Mesothelial cell of epicardium (in vitro differentiated cells): ENCODE measurements around the gene FSCN2. TPM values are rescaled to one million over a fixed set of nuclear protein-coding genes. Genes with fewer than 3 reads are reported as not detected.
"Not testable (repeated sequence)": the region's sequence is repeated elsewhere in the genome, so short reads cannot be mapped to it uniquely, and the experiment has no call there.

Experiments used
- DNase-seq, 2 experiments: peaks; one replicate each; pipeline ENCODE4 v3.0.0; 2021; ENCODE audit warnings: low spot score in 2 of 2; ENCODE audit not compliant: unreplicated experiment in 2 of 2
- H3K27ac Mint-ChIP-seq: 2 replicates; pipeline ENCODE4 v1.8.0; 2021; ENCODE audit warnings: mixed read lengths
- H3K27me3 Mint-ChIP-seq: 2 replicates; pipeline ENCODE4 v1.8.0; 2021; ENCODE audit warnings: low read depth, mixed read lengths
- H3K36me3 Mint-ChIP-seq: 2 replicates; pipeline ENCODE4 v1.8.0; 2021; ENCODE audit warnings: mixed read lengths
- H3K4me1 Mint-ChIP-seq: 2 replicates; pipeline ENCODE4 v1.8.0; 2021; ENCODE audit warnings: mixed read lengths
- H3K4me3 Mint-ChIP-seq: 2 replicates; pipeline ENCODE4 v1.8.0; 2021; ENCODE audit warnings: mild to moderate bottlenecking, moderate library complexity, mixed read lengths
- H3K9me3 Mint-ChIP-seq: 2 replicates; pipeline ENCODE4 v1.8.0; 2021; ENCODE audit warnings: mixed read lengths
- total RNA-seq: library from RNA; stranded (reverse); gene quantifications from 3 replicates; pipeline ENCODE4 v1.2.1, GENCODE V29; 2021
- TF ChIP-seq, protein P1 (sequence below): fragments of 200-600 bp; sonication (generic); IDR thresholded peaks from one replicate; pipeline ENCODE4 v1.5.0; 2021; ENCODE audit warnings: antibody characterized with exemption; ENCODE audit not compliant: unreplicated experiment

Gene FSCN2
- total RNA-seq, 1 donor from 2014 or later, result 17.3 TPM

DNA sequence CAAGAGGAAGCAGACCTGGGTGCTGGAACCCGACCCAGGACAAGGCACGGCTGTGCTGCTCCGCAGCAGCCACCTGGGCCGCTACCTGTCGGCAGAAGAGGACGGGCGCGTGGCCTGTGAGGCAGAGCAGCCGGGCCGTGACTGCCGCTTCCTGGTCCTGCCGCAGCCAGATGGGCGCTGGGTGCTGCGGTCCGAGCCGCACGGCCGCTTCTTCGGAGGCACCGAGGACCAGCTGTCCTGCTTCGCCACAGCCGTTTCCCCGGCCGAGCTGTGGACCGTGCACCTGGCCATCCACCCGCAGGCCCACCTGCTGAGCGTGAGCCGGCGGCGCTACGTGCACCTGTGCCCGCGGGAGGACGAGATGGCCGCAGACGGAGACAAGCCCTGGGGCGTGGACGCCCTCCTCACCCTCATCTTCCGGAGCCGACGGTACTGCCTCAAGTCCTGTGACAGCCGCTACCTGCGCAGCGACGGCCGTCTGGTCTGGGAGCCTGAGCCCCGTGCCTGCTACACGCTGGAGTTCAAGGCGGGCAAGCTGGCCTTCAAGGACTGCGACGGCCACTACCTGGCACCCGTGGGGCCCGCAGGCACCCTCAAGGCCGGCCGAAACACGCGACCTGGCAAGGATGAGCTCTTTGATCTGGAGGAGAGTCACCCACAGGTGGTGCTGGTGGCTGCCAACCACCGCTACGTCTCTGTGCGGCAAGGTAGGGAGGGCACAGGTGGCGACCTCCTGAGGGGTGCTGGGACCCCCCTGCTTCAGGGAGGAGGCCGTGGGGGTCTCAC is 667 bp downstream of the FSCN2 start:
- H3K36me3 Mint-ChIP-seq, result no peaks in the 10 kb centered on the region

DNA sequence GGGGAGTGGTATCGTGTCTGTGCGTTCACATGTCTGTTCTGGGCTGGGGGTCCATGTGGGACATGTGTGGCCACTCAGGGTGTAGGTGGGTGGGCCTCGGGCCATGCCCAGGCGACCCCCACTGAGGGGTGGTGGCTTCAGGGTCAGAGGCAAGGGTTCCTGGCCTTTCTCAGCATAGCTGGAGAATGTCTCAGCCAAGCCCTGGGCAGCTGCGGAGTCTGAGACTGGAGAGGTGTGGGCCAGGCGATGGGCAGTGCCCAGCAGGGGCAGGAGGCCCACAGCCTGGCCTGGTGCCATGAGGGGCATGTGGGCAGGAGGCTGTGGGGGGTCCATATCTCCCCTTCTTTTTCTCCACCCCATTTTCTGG is 1.2 kb downstream of the FSCN2 start:
- Mint-ChIP-seq H3K4me1 (no peaks in the 10 kb centered on the region), H3K27me3 (peaks cover 8% of the 10 kb centered on the region), H3K9me3 (no peaks in the 10 kb centered on the region), H3K36me3 (no peaks in the 10 kb centered on the region), H3K4me3 (no peak overlapping the region), H3K27ac (no peak overlapping the region)
- TF ChIP-seq, protein P1, sequence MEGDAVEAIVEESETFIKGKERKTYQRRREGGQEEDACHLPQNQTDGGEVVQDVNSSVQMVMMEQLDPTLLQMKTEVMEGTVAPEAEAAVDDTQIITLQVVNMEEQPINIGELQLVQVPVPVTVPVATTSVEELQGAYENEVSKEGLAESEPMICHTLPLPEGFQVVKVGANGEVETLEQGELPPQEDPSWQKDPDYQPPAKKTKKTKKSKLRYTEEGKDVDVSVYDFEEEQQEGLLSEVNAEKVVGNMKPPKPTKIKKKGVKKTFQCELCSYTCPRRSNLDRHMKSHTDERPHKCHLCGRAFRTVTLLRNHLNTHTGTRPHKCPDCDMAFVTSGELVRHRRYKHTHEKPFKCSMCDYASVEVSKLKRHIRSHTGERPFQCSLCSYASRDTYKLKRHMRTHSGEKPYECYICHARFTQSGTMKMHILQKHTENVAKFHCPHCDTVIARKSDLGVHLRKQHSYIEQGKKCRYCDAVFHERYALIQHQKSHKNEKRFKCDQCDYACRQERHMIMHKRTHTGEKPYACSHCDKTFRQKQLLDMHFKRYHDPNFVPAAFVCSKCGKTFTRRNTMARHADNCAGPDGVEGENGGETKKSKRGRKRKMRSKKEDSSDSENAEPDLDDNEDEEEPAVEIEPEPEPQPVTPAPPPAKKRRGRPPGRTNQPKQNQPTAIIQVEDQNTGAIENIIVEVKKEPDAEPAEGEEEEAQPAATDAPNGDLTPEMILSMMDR, result no peak
- no peak for DNase-seq

More for the DNA sequence above, 667 bp downstream of the FSCN2 start:
- peaks cover 5% of the 10 kb centered on the region for H3K27me3 Mint-ChIP-seq
- DNase-seq, result no peak
- H3K9me3 Mint-ChIP-seq, result no peaks in the 10 kb centered on the region
- no peaks in the 10 kb centered on the region for H3K4me1 Mint-ChIP-seq
- TF ChIP-seq, protein P1, result no peak
- no peak overlapping the region for H3K4me3 Mint-ChIP-seq
- H3K27ac Mint-ChIP-seq, result no peak overlapping the region

DNA sequence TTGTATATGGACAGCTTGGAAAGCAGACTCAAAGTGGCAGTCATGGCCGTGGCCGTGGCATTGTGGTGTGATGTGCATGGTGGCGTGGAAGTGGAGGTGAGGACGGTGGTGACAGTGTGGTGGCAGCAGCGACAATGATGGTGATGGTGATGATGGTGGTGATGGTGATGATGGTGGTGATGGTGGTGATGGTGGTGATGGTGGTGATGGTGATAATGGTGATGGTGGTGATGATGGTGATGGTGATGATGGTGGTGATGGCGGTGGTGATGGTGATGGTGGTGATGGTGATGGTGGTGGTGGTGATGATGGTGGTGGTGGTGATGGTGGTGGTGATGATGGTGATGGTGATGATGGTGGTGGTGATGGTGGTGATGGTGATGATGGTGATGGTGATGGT is 2.8 kb downstream of the FSCN2 start:
- not testable (repeated sequence) for H3K36me3 Mint-ChIP-seq

DNA sequence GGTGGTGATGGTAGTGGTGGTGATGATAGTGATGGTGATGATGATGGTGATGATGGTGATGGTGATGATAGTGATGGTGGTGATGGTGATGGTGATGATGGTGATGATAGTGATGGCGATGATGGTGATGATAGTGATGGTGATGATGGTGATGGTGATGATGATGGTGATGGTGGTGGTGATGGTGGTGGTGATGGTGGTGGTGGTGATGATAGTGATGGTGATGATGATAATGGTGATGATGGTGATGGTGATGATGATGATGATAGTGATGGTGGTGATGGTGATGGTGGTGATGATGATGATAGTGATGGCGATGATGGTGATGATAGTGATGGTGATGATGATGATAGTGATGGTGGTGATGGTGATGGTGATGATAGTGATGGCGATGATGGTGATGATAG is 3.8 kb downstream of the FSCN2 start:
- H3K4me3 Mint-ChIP-seq, result not testable (repeated sequence)

More for the DNA sequence above, 2.8 kb downstream of the FSCN2 start:
- H3K27me3 Mint-ChIP-seq, result peaks cover 13% of the 10 kb centered on the region
- not testable (repeated sequence) for H3K9me3 Mint-ChIP-seq, DNase-seq, H3K4me1 Mint-ChIP-seq, H3K27ac Mint-ChIP-seq, H3K4me3 Mint-ChIP-seq

DNA sequence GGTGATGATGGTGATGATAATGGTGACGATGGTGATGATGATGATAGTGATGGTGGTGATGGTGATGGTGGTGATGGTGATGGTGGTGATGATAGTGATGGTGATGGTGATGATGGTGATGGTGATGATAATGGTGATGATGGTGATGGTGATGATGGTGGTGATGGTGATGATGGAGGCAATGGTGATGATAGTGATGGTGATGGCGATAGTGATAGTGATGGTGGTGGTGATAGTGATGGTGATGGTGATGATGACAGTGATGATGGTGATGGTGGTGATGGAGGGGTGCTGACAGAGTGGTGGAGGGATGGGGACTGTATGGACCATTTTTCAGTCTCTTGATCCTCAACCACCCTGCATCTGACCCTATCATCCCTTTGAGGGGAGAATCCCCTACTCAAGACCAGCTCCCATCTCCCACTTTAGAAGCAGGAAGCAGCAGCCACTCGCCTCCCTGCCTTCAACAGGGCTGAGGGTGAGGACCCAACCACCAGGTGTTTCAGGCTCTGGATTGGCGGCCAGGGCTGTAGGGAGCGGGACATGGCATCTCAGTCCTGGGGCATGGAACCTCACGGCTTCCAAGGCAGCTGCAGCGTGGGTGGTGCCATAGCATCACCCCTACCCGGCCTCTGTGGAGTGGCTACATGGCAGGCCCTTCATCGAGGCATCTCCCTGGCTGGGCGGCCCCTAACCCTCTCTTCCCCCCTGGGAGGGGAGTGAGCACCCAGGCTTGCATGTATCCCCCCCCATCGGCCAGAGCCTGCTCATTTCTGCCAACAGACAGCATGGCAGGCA is 4.5 kb downstream of the FSCN2 start:
- H3K4me3 Mint-ChIP-seq, result no peak overlapping the region
- DNase-seq, result no peak
- peaks cover 25% of the 10 kb centered on the region for H3K27me3 Mint-ChIP-seq
- no peak overlapping the region for H3K27ac Mint-ChIP-seq
- H3K4me1 Mint-ChIP-seq, result no peaks in the 10 kb centered on the region
- H3K36me3 Mint-ChIP-seq, result no peaks in the 10 kb centered on the region
- no peaks in the 10 kb centered on the region for H3K9me3 Mint-ChIP-seq
- TF ChIP-seq, protein P1, result no peak

More for the DNA sequence above, 3.8 kb downstream of the FSCN2 start:
- H3K4me1 Mint-ChIP-seq, H3K27ac Mint-ChIP-seq, H3K9me3 Mint-ChIP-seq, H3K36me3 Mint-ChIP-seq, DNase-seq: not testable (repeated sequence)
- H3K27me3 Mint-ChIP-seq, result peaks cover 19% of the 10 kb centered on the region

DNA sequence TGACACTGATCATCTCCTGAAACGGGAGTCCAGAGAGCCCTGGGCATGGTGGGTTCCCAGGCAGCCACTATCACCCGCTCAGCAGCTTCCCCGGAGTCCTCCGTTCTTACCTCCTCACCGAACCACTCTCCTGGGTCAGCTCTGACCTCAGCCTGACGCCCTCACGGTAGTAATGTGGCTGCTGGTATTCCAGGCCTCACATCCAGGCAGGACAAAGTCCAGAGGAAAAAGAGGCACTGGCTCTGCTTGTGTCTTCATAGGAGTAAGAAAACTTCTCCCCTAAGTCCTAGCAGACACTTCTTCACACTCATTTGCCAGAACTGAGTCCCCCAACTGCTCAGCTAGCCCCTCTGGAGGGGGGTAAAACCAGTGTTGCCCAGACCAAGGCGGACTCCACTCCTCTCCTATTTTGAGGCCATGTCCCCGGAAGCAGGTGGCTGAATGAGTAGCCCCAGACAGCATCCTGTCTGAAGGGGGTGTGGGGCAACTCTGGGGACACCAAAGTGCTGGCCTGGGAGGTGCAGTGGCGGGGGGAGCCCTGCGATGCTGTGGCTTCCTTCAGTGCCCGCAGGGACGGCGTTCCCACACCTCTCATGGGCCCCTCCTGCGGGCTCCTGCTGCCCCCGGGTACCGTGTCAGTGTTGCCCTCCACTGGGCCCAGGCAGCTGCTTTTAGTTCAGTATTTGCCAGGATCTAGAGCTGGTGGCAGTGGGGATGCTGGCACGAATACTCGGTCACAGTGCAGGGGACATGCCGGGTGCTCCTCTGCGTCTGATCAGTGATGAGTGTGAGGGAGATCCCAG is 5.4 kb downstream of the FSCN2 start:
- Mint-ChIP-seq H3K4me3 (no peak overlapping the region), H3K27ac (no peak overlapping the region), H3K4me1 (no peaks in the 10 kb centered on the region), H3K27me3 (peaks cover 31% of the 10 kb centered on the region), H3K9me3 (no peaks in the 10 kb centered on the region), H3K36me3 (peaks cover 3% of the 10 kb centered on the region)
- DNase-seq, result no peak
- TF ChIP-seq, protein P1, result no peak
